HEK293 (cell line): ENCODE results near the gene CHRM4.

Source experiments
- CTCF ChIA-PET: fragments of 350-600 bp; formaldehyde crosslinking; extraction: SDS; loops from one replicate; lab custom pipeline; 2021; ENCODE audit warnings: antibody characterized with exemption; lab: Yijun Ruan, JAX
- POLR2A ChIA-PET: fragments of 300-600 bp; formaldehyde crosslinking; extraction: SDS; loops from one replicate; lab custom pipeline; 2020; ENCODE audit warnings: antibody characterized with exemption, inconsistent platforms; lab: Yijun Ruan, JAX
- H3K27ac ChIP-seq: fragments of 200-500 bp; sonication (Bioruptor generic); 2 replicates; pipeline ENCODE4 v1.5.1; 2014; ENCODE audit warnings: low read depth, low read length, control low read depth, inconsistent platforms; ENCODE audit errors: extremely low read depth
- H3K36me3 ChIP-seq, 2 experiments: fragments of 200-500 bp in 1 of 2; sonication (Bioruptor generic) in 1 of 2; 1 replicate in 1 of 2; 2 replicates in 1 of 2; pipeline ENCODE4 v1.5.1; 2014 to 2017; ENCODE audit warnings: inconsistent platforms in 2 of 2, low read length in 2 of 2; ENCODE audit not compliant: control insufficient read depth in 2 of 2, insufficient read depth in 1 of 2
- H3K4me1 ChIP-seq: fragments of 200-500 bp; sonication (Bioruptor generic); 2 replicates; pipeline ENCODE4 v1.5.1; 2014; ENCODE audit warnings: mild to moderate bottlenecking, low read length, inconsistent platforms; ENCODE audit not compliant: control insufficient read depth, insufficient read depth
- H3K4me3 ChIP-seq: 2 replicates; pipeline ENCODE4 v1.5.1; 2011; ENCODE audit warnings: low read depth, mild to moderate bottlenecking, control low read depth, low read length, moderate library complexity
- H3K9me3 ChIP-seq: fragments of 200-500 bp; sonication (Bioruptor generic); 2 replicates; pipeline ENCODE4 v1.5.1; 2014; ENCODE audit warnings: low read depth, low read length, inconsistent platforms; ENCODE audit not compliant: control insufficient read depth, insufficient read depth
- FEZF1 ChIP-seq: fragments of 450-650 bp; formaldehyde crosslinking; IDR thresholded peaks from 2 replicates; pipeline ENCODE4 v1.5.1; 2016; ENCODE audit warnings: missing biosample characterization, missing genetic modification characterization
- GLIS2 ChIP-seq: fragments of 450-650 bp; formaldehyde crosslinking; IDR thresholded peaks from 2 replicates; pipeline ENCODE4 v1.5.1; 2016; ENCODE audit warnings: missing biosample characterization, missing genetic modification characterization
- KLF1 ChIP-seq: fragments of 450-650 bp; formaldehyde crosslinking; IDR thresholded peaks from 2 replicates; pipeline ENCODE4 v1.5.1; 2016; ENCODE audit warnings: missing biosample characterization, missing genetic modification characterization
- KLF8 ChIP-seq: fragments of 450-650 bp; formaldehyde crosslinking; IDR thresholded peaks from 2 replicates; pipeline ENCODE4 v1.5.1; 2016; ENCODE audit warnings: missing biosample characterization, missing genetic modification characterization
- RBAK ChIP-seq: fragments of 450-650 bp; formaldehyde crosslinking; IDR thresholded peaks from 2 replicates; pipeline ENCODE4 v1.5.1; 2016; ENCODE audit warnings: missing biosample characterization, missing genetic modification characterization
- SALL2 ChIP-seq: fragments of 450-650 bp; formaldehyde crosslinking; IDR thresholded peaks from 2 replicates; pipeline ENCODE4 v1.5.0; 2017; ENCODE audit warnings: missing biosample characterization, mild to moderate bottlenecking, missing genetic modification characterization, borderline replicate concordance
- SCRT1 ChIP-seq: fragments of 450-650 bp; formaldehyde crosslinking; IDR thresholded peaks from 2 replicates; pipeline ENCODE4 v1.5.1; 2016; ENCODE audit warnings: missing biosample characterization, missing genetic modification characterization, borderline replicate concordance
- SETDB1 ChIP-seq: IDR thresholded peaks from one replicate; pipeline ENCODE4 v1.6.1; 2017; ENCODE audit warnings: mild to moderate bottlenecking, low read length, moderate library complexity, mixed read lengths; ENCODE audit not compliant: insufficient read length
- ZNF184 ChIP-seq: fragments of 450-650 bp; IDR thresholded peaks from 2 replicates; pipeline ENCODE4 v1.5.1; 2018; ENCODE audit warnings: missing biosample characterization, mild to moderate bottlenecking, missing genetic modification characterization
- ZNF558 ChIP-seq: fragments of 450-650 bp; formaldehyde crosslinking; IDR thresholded peaks from 2 replicates; pipeline ENCODE4 v1.5.1; 2016; ENCODE audit warnings: missing biosample characterization, missing genetic modification characterization
- ZNF560 ChIP-seq: fragments of 450-650 bp; formaldehyde crosslinking; IDR thresholded peaks from 2 replicates; pipeline ENCODE4 v1.5.1; 2017; ENCODE audit warnings: missing biosample characterization, missing genetic modification characterization, borderline replicate concordance
- ZNF623 ChIP-seq: fragments of 450-650 bp; formaldehyde crosslinking; IDR thresholded peaks from 2 replicates; pipeline ENCODE4 v1.5.1; 2016; ENCODE audit warnings: missing biosample characterization, missing genetic modification characterization
- ZNF664 ChIP-seq: fragments of 450-650 bp; formaldehyde crosslinking; IDR thresholded peaks from 2 replicates; pipeline ENCODE4 v1.5.1; 2016; ENCODE audit warnings: missing biosample characterization, missing genetic modification characterization
- ZNF776 ChIP-seq: fragments of 450-650 bp; formaldehyde crosslinking; IDR thresholded peaks from 2 replicates; pipeline ENCODE4 v1.5.0; 2017; ENCODE audit warnings: missing biosample characterization, missing genetic modification characterization, borderline replicate concordance
- TF ChIP-seq, protein P1 (sequence below): fragments of 450-650 bp; formaldehyde crosslinking; IDR thresholded peaks from 2 replicates; pipeline ENCODE4 v1.5.1; 2016; ENCODE audit warnings: missing biosample characterization, missing genetic modification characterization
- TF ChIP-seq, protein P2 (sequence below): IDR thresholded peaks from 2 replicates; pipeline ENCODE4 v1.6.1; 2011; ENCODE audit warnings: mild to moderate bottlenecking, low read depth, low read length, borderline replicate concordance
- TF ChIP-seq, protein P3 (sequence below): fragments of 450-650 bp; formaldehyde crosslinking; IDR thresholded peaks from 2 replicates; pipeline ENCODE4 v1.5.1; 2017; ENCODE audit warnings: missing biosample characterization, missing genetic modification characterization
- TF ChIP-seq, protein P4 (sequence below): fragments of 450-650 bp; formaldehyde crosslinking; IDR thresholded peaks from 2 replicates; pipeline ENCODE4 v1.5.0; 2017; ENCODE audit warnings: missing biosample characterization, missing genetic modification characterization, borderline replicate concordance
- TF ChIP-seq, protein P5 (sequence below): fragments of 450-650 bp; formaldehyde crosslinking; IDR thresholded peaks from 2 replicates; pipeline ENCODE4 v1.5.1; 2016; ENCODE audit warnings: missing biosample characterization, missing genetic modification characterization

Gene CHRM4

DNA sequence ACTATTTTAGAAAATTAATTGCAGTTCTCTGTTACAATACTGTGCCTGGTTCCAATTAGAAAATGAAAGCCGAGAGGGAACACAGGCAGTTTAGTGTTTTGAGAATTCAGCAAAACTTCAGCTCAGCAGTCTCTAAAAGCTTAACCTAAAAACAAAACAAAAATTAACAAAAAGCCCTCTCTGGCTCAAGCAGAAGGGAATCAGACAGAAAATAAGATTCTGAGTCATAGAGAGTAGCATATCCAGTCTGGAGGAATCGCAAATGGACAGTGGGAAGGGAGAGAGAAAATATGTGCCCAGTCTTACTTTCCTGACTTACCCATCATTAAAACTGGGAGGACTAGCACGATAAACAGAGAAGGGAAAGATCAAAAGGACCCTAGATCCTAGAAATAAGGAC, 38.1 kb upstream of the CHRM4 start:
- no peaks in the 10 kb centered on the region for H3K9me3 ChIP-seq
- no peaks in the 10 kb centered on the region for H3K4me1 ChIP-seq
- no peak overlapping the region for H3K4me3 ChIP-seq
- ChIA-PET CTCF (interaction anchor here (0.6 to 0.7 kb wide), 3 partner anchors 20 to 62 kb away, joined by 3 to 5 read pairs (median 3); no protein-coding TSS in a partner anchor), POLR2A (no interaction called here)
- H3K36me3 ChIP-seq: peaks cover 0 to 48% of the 10 kb centered on the region in 2 experiments; a peak in 1 of 3 replicates
- no peak overlapping the region for H3K27ac ChIP-seq
- TF ChIP-seq ZNF623 (tag by site-specific recombination): no peak
- TF ChIP-seq ZNF558 (tag by site-specific recombination): no peak
- no peak for TF ChIP-seq KLF8 (tag by site-specific recombination)
- no peak for TF ChIP-seq ZNF664
- TF ChIP-seq GLIS2 (tag by site-specific recombination): no peak
- TF ChIP-seq, protein P1, sequence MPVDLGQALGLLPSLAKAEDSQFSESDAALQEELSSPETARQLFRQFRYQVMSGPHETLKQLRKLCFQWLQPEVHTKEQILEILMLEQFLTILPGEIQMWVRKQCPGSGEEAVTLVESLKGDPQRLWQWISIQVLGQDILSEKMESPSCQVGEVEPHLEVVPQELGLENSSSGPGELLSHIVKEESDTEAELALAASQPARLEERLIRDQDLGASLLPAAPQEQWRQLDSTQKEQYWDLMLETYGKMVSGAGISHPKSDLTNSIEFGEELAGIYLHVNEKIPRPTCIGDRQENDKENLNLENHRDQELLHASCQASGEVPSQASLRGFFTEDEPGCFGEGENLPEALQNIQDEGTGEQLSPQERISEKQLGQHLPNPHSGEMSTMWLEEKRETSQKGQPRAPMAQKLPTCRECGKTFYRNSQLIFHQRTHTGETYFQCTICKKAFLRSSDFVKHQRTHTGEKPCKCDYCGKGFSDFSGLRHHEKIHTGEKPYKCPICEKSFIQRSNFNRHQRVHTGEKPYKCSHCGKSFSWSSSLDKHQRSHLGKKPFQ (tag by site-specific recombination): no peak
- TF ChIP-seq, protein P2, sequence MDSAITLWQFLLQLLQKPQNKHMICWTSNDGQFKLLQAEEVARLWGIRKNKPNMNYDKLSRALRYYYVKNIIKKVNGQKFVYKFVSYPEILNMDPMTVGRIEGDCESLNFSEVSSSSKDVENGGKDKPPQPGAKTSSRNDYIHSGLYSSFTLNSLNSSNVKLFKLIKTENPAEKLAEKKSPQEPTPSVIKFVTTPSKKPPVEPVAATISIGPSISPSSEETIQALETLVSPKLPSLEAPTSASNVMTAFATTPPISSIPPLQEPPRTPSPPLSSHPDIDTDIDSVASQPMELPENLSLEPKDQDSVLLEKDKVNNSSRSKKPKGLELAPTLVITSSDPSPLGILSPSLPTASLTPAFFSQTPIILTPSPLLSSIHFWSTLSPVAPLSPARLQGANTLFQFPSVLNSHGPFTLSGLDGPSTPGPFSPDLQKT: no peak
- no peak for TF ChIP-seq FEZF1
- TF ChIP-seq, protein P3, sequence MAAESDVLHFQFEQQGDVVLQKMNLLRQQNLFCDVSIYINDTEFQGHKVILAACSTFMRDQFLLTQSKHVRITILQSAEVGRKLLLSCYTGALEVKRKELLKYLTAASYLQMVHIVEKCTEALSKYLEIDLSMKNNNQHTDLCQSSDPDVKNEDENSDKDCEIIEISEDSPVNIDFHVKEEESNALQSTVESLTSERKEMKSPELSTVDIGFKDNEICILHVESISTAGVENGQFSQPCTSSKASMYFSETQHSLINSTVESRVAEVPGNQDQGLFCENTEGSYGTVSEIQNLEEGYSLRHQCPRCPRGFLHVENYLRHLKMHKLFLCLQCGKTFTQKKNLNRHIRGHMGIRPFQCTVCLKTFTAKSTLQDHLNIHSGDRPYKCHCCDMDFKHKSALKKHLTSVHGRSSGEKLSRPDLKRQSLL (tag by site-specific recombination): no peak
- no peak for TF ChIP-seq SALL2 (tag by site-specific recombination)
- TF ChIP-seq ZNF184 (tag by site-specific recombination): no peak
- TF ChIP-seq KLF1 (tag by site-specific recombination): no peak
- no peak for TF ChIP-seq ZNF776 (tag by site-specific recombination)
- TF ChIP-seq, protein P4, sequence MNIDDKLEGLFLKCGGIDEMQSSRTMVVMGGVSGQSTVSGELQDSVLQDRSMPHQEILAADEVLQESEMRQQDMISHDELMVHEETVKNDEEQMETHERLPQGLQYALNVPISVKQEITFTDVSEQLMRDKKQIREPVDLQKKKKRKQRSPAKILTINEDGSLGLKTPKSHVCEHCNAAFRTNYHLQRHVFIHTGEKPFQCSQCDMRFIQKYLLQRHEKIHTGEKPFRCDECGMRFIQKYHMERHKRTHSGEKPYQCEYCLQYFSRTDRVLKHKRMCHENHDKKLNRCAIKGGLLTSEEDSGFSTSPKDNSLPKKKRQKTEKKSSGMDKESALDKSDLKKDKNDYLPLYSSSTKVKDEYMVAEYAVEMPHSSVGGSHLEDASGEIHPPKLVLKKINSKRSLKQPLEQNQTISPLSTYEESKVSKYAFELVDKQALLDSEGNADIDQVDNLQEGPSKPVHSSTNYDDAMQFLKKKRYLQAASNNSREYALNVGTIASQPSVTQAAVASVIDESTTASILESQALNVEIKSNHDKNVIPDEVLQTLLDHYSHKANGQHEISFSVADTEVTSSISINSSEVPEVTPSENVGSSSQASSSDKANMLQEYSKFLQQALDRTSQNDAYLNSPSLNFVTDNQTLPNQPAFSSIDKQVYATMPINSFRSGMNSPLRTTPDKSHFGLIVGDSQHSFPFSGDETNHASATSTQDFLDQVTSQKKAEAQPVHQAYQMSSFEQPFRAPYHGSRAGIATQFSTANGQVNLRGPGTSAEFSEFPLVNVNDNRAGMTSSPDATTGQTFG: no peak
- TF ChIP-seq ZNF560: no peak
- no peak for TF ChIP-seq RBAK (tag by site-specific recombination)
- TF ChIP-seq SETDB1: no peak
- no peak for TF ChIP-seq SCRT1 (tag by site-specific recombination)
- TF ChIP-seq, protein P5, sequence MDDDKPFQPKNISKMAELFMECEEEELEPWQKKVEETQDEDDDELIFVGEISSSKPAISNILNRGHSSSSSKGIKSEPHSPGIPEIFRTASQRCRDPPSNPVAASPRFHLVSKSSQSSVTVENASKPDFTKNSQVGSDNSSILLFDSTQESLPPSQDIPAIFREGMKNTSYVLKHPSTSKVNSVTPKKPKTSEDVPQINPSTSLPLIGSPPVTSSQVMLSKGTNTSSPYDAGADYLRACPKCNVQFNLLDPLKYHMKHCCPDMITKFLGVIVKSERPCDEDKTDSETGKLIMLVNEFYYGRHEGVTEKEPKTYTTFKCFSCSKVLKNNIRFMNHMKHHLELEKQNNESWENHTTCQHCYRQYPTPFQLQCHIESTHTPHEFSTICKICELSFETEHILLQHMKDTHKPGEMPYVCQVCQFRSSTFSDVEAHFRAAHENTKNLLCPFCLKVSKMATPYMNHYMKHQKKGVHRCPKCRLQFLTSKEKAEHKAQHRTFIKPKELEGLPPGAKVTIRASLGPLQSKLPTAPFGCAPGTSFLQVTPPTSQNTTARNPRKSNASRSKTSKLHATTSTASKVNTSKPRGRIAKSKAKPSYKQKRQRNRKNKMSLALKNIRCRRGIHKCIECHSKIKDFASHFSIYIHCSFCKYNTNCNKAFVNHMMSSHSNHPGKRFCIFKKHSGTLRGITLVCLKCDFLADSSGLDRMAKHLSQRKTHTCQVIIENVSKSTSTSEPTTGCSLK (tag by site-specific recombination): no peak
